PFSK-1 (cell line): Measurements from ENCODE around the gene LHPP.

Source experiments
- POLR2AphosphoS5 ChIP-seq: IDR thresholded peaks from 2 replicates; pipeline ENCODE4 v1.6.1; 2012; ENCODE audit warnings: low read depth, mild to moderate bottlenecking, control low read depth, low read length, moderate library complexity
- SIN3A ChIP-seq: IDR thresholded peaks from 2 replicates; pipeline ENCODE4 v1.6.1; 2012; ENCODE audit warnings: mild to moderate bottlenecking, low read length, moderate library complexity, borderline replicate concordance; ENCODE audit not compliant: insufficient read depth
- TAF1 ChIP-seq: IDR thresholded peaks from 2 replicates; pipeline ENCODE4 v1.6.1; 2012; ENCODE audit warnings: low read length, control low read depth, borderline replicate concordance; ENCODE audit not compliant: insufficient read depth
- TF ChIP-seq, protein P1 (sequence below), 2 experiments: IDR thresholded peaks; 2 replicates each; pipeline versions ENCODE4 v1.6.1 to v1.8.0; 2011 to 2012; ENCODE audit warnings: low read depth in 2 of 2, low read length in 2 of 2, control low read depth in 1 of 2, inconsistent platforms in 1 of 2, mild to moderate bottlenecking in 1 of 2, moderate library complexity in 1 of 2; ENCODE audit not compliant: insufficient read depth in 1 of 2

DNA sequence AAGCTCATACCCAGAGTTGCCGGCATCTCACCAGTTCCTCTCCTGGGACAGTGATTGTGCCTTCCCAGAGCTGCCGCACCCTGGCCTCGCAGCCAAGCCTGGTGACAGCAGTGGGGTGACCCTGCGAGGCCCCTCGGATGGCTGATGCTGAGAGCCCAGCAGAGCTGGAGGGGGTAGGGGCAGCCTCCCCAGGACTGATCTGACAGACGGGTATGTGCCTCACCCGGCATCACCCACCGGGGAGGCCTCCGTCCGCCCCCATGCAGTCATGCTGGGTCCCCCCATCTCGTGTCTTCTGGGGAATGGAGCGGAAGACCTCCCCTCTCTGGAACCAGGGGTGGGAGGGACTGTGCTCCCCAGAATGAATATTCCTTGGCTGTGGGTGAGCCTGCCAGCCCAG lies 82.3 kb downstream of the LHPP start:
- no peak for TF ChIP-seq POLR2AphosphoS5
- TF ChIP-seq TAF1, result no peak
- TF ChIP-seq, protein P1, sequence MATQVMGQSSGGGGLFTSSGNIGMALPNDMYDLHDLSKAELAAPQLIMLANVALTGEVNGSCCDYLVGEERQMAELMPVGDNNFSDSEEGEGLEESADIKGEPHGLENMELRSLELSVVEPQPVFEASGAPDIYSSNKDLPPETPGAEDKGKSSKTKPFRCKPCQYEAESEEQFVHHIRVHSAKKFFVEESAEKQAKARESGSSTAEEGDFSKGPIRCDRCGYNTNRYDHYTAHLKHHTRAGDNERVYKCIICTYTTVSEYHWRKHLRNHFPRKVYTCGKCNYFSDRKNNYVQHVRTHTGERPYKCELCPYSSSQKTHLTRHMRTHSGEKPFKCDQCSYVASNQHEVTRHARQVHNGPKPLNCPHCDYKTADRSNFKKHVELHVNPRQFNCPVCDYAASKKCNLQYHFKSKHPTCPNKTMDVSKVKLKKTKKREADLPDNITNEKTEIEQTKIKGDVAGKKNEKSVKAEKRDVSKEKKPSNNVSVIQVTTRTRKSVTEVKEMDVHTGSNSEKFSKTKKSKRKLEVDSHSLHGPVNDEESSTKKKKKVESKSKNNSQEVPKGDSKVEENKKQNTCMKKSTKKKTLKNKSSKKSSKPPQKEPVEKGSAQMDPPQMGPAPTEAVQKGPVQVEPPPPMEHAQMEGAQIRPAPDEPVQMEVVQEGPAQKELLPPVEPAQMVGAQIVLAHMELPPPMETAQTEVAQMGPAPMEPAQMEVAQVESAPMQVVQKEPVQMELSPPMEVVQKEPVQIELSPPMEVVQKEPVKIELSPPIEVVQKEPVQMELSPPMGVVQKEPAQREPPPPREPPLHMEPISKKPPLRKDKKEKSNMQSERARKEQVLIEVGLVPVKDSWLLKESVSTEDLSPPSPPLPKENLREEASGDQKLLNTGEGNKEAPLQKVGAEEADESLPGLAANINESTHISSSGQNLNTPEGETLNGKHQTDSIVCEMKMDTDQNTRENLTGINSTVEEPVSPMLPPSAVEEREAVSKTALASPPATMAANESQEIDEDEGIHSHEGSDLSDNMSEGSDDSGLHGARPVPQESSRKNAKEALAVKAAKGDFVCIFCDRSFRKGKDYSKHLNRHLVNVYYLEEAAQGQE (IDR thresholded peaks at IDR 0.05; ENCODE audit: insufficient read depth in 1 of 2, low read depth in 2 of 2, low read length in 2 of 2), result no peak
- TF ChIP-seq SIN3A, result no peak
